ENCODE measurements around the gene AHCYL2. TPM values are rescaled to one million over a fixed set of nuclear protein-coding genes. Genes with fewer than 3 reads are reported as not detected.

AHCYL2 gene
- total and polyA plus RNA-seq, 2 of the 8 experiments (the other 6 are each of a cell fraction or from before 2014, with no cell fraction given), result 20.7 to 25.4 TPM

DNA sequence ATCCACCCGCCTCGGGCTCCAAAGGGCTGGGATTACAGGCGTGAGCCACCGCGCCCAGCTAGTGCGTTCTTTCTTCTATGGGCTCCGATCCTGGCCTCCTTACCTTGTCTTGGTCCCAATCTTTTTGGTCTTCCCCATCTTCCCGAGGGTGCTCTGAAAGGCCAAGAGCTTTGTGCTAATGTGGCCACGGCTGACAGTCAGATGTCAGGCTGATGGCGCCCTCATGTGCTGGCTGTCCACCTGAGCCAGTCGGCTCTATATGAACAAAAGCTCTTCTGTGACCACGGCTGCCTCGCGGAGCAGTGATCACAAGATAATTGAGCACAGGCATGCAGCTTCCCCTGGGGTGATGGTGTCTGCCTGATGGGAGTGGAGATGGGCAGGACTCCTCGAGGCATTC lies 11.0 kb upstream of the AHCYL2 start (continued):
- TF ChIP-seq, protein P1, sequence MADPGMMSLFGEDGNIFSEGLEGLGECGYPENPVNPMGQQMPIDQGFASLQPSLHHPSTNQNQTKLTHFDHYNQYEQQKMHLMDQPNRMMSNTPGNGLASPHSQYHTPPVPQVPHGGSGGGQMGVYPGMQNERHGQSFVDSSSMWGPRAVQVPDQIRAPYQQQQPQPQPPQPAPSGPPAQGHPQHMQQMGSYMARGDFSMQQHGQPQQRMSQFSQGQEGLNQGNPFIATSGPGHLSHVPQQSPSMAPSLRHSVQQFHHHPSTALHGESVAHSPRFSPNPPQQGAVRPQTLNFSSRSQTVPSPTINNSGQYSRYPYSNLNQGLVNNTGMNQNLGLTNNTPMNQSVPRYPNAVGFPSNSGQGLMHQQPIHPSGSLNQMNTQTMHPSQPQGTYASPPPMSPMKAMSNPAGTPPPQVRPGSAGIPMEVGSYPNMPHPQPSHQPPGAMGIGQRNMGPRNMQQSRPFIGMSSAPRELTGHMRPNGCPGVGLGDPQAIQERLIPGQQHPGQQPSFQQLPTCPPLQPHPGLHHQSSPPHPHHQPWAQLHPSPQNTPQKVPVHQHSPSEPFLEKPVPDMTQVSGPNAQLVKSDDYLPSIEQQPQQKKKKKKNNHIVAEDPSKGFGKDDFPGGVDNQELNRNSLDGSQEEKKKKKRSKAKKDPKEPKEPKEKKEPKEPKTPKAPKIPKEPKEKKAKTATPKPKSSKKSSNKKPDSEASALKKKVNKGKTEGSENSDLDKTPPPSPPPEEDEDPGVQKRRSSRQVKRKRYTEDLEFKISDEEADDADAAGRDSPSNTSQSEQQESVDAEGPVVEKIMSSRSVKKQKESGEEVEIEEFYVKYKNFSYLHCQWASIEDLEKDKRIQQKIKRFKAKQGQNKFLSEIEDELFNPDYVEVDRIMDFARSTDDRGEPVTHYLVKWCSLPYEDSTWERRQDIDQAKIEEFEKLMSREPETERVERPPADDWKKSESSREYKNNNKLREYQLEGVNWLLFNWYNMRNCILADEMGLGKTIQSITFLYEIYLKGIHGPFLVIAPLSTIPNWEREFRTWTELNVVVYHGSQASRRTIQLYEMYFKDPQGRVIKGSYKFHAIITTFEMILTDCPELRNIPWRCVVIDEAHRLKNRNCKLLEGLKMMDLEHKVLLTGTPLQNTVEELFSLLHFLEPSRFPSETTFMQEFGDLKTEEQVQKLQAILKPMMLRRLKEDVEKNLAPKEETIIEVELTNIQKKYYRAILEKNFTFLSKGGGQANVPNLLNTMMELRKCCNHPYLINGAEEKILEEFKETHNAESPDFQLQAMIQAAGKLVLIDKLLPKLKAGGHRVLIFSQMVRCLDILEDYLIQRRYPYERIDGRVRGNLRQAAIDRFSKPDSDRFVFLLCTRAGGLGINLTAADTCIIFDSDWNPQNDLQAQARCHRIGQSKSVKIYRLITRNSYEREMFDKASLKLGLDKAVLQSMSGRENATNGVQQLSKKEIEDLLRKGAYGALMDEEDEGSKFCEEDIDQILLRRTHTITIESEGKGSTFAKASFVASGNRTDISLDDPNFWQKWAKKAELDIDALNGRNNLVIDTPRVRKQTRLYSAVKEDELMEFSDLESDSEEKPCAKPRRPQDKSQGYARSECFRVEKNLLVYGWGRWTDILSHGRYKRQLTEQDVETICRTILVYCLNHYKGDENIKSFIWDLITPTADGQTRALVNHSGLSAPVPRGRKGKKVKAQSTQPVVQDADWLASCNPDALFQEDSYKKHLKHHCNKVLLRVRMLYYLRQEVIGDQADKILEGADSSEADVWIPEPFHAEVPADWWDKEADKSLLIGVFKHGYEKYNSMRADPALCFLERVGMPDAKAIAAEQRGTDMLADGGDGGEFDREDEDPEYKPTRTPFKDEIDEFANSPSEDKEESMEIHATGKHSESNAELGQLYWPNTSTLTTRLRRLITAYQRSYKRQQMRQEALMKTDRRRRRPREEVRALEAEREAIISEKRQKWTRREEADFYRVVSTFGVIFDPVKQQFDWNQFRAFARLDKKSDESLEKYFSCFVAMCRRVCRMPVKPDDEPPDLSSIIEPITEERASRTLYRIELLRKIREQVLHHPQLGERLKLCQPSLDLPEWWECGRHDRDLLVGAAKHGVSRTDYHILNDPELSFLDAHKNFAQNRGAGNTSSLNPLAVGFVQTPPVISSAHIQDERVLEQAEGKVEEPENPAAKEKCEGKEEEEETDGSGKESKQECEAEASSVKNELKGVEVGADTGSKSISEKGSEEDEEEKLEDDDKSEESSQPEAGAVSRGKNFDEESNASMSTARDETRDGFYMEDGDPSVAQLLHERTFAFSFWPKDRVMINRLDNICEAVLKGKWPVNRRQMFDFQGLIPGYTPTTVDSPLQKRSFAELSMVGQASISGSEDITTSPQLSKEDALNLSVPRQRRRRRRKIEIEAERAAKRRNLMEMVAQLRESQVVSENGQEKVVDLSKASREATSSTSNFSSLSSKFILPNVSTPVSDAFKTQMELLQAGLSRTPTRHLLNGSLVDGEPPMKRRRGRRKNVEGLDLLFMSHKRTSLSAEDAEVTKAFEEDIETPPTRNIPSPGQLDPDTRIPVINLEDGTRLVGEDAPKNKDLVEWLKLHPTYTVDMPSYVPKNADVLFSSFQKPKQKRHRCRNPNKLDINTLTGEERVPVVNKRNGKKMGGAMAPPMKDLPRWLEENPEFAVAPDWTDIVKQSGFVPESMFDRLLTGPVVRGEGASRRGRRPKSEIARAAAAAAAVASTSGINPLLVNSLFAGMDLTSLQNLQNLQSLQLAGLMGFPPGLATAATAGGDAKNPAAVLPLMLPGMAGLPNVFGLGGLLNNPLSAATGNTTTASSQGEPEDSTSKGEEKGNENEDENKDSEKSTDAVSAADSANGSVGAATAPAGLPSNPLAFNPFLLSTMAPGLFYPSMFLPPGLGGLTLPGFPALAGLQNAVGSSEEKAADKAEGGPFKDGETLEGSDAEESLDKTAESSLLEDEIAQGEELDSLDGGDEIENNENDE (IDR thresholded peaks at IDR 0.05; ENCODE audit: insufficient replicate concordance, low read length), result no peak
- TF ChIP-seq SP2 (IDR thresholded peaks at IDR 0.05; ENCODE audit: low read length), result no peak
- no peak for TF ChIP-seq GABPA (IDR thresholded peaks at IDR 0.05; ENCODE audit: borderline replicate concordance, insufficient read depth, low read length)
- no peak for TF ChIP-seq CHD1 (IDR thresholded peaks at IDR 0.05; ENCODE audit: low read depth, low read length)
- no peak for TF ChIP-seq HDAC6 (IDR thresholded peaks at IDR 0.05; ENCODE audit: low read depth, low read length)
- TF ChIP-seq TBP (IDR thresholded peaks at IDR 0.05; ENCODE audit: low read depth, low read length), result no peak
- no peak for TF ChIP-seq CEBPB (IDR thresholded peaks at IDR 0.05; ENCODE audit: low read depth, low read length)
